Activated CD8-positive, alpha-beta memory T cell treated with anti-CD3 and anti-CD28 coated beads, Interleukin-2, amount 50 U/mL, for 48 hours (primary cell): Measurements from ENCODE around the gene BBS5.
A peak's percentile ranks its signal among the peaks of the same experiment; 100 is the strongest.
"Not testable (repeated sequence)": the region's sequence is repeated elsewhere in the genome, so short reads cannot be mapped to it uniquely, and the experiment has no call there.

Source experiments
- DNase-seq: peaks from one replicate; pipeline ENCODE4 v3.0.0-alpha.2; 2020

The BBS5 gene

GRCh38 chr2:169490834-169491233 lies 11.5 kb downstream of the BBS5 start:
- no peak for DNase-seq

- DNase-seq = no peak
Observed at GRCh38 chr2:169491378-169491777, 12.1 kb downstream of the BBS5 start.

- no peak for DNase-seq
Observed at GRCh38 chr2:169493360-169493759, 14.1 kb downstream of the BBS5 start.

- DNase-seq = no peak
Observed at GRCh38 chr2:169495310-169495928, 16.1 kb downstream of the BBS5 start.

GRCh38 chr2:169504651-169505050 lies 25.4 kb downstream of the BBS5 start:
- DNase-seq = no peak

GRCh38 chr2:169507698-169508097 lies 28.4 kb downstream of the BBS5 start:
- DNase-seq = no peak

GRCh38 chr2:169509298-169509885 lies 30.1 kb downstream of the BBS5 start, which contains the start of gene KLHL41:
TSS of gene KLHL41 (plus strand) at chr2:169509702. CDS start at chr2:169509779, 77 bp downstream.
- no peak for DNase-seq

- no peak for DNase-seq
Observed at GRCh38 chr2:169509955-169510354, 30.7 kb downstream of the BBS5 start.

- no peak for DNase-seq
Observed at GRCh38 chr2:169510496-169510895, 31.2 kb downstream of the BBS5 start.

GRCh38 chr2:169511818-169512217 lies 32.5 kb downstream of the BBS5 start:
- DNase-seq = no peak

- DNase-seq = no peak
Observed at GRCh38 chr2:169512525-169512924, 33.2 kb downstream of the BBS5 start.

GRCh38 chr2:169513094-169513493 lies 33.8 kb downstream of the BBS5 start:
- DNase-seq = no peak

GRCh38 chr2:169513926-169514325 lies 34.6 kb downstream of the BBS5 start:
- no peak for DNase-seq

- DNase-seq = not testable (repeated sequence)
Observed at GRCh38 chr2:169514758-169515157, 35.5 kb downstream of the BBS5 start.

- DNase-seq = not testable (repeated sequence)
Observed at GRCh38 chr2:169516488-169516995, 37.2 kb downstream of the BBS5 start.

- DNase-seq = no peak
Observed at GRCh38 chr2:169520896-169521295, 41.6 kb downstream of the BBS5 start.

- DNase-seq = no peak
Observed at GRCh38 chr2:169523681-169524080, 44.4 kb downstream of the BBS5 start.

GRCh38 chr2:169525434-169525833 lies 46.1 kb downstream of the BBS5 start:
- DNase-seq = no peak

GRCh38 chr2:169526451-169526850 lies 47.2 kb downstream of the BBS5 start:
- no peak for DNase-seq

GRCh38 chr2:169528271-169528701 lies 49.0 kb downstream of the BBS5 start:
- DNase-seq = peak; percentile 88

- not testable (repeated sequence) for DNase-seq
Observed at GRCh38 chr2:169539460-169539859, 60.2 kb downstream of the BBS5 start.

GRCh38 chr2:169540146-169540545 lies 60.9 kb downstream of the BBS5 start:
- no peak for DNase-seq

- DNase-seq = no peak
Observed at GRCh38 chr2:169542433-169542832, 63.1 kb downstream of the BBS5 start.

GRCh38 chr2:169546756-169547155 lies 67.5 kb downstream of the BBS5 start:
- DNase-seq = no peak
